GM18519 (cell line): ENCODE results near the gene SCIN.

Source experiments
- ATAC-seq: cut with Tn5 transposase; IDR thresholded peaks from one replicate; pipeline ENCODE4 v1.9.1; 2021; ENCODE audit warnings: mild to moderate bottlenecking, moderate library complexity; ENCODE audit not compliant: unreplicated experiment, low FRiP score

SCIN gene

DNA sequence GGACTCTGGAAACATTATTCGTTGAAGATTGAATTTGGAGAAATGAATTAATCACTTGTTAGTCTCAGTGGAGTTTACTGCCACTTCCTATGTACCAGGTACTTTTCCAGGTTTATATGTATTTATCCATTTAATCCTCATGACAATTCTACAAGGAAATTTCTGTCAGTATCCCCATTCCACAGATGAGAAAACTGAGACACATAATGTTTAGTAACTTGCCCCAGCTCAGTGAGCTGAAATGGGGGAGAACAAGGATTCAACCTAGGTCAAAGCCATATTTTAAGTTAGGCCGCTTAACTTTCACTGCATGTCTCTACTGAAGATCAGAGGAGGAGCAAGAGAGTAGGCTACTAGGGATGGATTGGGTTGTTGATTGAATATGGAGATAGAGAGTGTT lies 4.6 kb upstream of the SCIN start:
- ATAC-seq = no peak

- peak; percentile 96 for ATAC-seq
These were observed 3.5 kb upstream of the SCIN start for GRCh38 chr7:12567015-12567414.

DNA sequence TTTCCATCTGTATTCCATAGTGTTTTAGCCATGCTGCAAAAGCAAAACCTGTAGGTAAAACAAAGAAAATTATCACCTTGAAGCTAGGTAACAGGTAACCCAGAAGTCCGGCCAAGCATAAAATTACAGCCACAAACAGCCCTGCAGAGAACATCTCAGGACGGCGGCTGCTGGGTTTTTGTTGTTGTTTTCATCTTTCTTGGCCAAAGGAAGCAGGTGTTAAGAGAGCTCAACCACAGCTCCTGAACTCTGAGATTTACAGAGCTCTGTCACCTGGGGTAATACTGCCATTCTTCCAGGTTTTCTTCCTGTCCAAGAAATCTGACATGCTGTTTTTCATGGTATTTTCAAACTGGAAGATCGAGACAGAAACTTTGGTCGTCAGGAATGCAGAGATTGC lies 847 bp upstream of the SCIN start:
- ATAC-seq = no peak

GRCh38 chr7:12570168-12570533 lies 369 bp upstream of the SCIN start:
- no peak for ATAC-seq

- no peak for ATAC-seq
These were observed 1.2 kb downstream of the SCIN start for GRCh38 chr7:12571691-12572090.

GRCh38 chr7:12572941-12573575 lies 2.5 kb downstream of the SCIN start:
- ATAC-seq = no peak

GRCh38 chr7:12573885-12574284 lies 3.4 kb downstream of the SCIN start:
- ATAC-seq = no peak

- ATAC-seq = peak; percentile 75
These were observed 8.6 kb downstream of the SCIN start for GRCh38 chr7:12578930-12579640.

GRCh38 chr7:12581897-12582296 lies 11.4 kb downstream of the SCIN start:
- no peak for ATAC-seq

- ATAC-seq = no peak
These were observed 11.8 kb downstream of the SCIN start for GRCh38 chr7:12582362-12582761.

- ATAC-seq = no peak
These were observed 12.7 kb downstream of the SCIN start for GRCh38 chr7:12583176-12583575.

GRCh38 chr7:12583922-12584321 lies 13.4 kb downstream of the SCIN start:
- no peak for ATAC-seq

DNA sequence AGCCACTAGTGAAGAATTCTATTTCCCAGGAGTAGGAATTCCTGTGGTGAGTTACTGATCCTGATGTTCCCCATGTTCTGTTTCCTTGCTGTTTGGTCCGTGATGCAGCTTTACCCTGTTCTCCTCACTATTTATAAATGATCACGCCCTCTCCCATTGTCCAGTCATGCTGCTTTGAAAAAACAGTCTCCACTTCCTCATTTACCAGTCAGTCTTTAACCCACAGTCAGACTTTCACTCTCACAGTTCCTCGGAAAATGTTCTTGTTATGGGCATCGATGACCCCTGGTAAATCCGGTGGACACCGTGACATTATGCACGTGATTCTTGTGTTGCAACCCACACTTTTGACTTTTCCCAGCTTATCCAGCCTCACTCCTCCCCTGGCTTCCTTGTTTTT lies 14.4 kb downstream of the SCIN start:
- ATAC-seq = peak; percentile 98

DNA sequence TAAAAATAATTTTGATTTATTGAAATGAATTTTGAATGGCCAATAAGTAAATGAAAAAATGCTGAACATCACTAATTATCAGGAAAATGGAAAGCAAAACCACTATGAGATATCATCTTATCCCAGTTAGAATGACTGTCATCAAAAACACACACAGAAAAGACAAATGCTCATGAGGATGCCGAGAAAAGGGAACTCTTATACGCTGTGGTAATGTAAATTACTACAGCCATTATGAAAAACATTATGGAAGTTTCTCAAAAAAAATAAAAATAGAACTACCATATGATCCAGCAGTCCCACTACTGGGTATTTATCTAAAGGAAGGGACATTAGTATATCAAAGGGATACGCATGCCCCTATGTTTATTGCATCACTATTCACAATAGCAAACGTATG lies 15.8 kb downstream of the SCIN start:
- ATAC-seq = no peak

- ATAC-seq = no peak
These were observed 17.9 kb downstream of the SCIN start for GRCh38 chr7:12588259-12588904.

GRCh38 chr7:12590559-12590958 lies 20.0 kb downstream of the SCIN start:
- no peak for ATAC-seq

GRCh38 chr7:12594122-12594897 lies 23.8 kb downstream of the SCIN start:
- no peak for ATAC-seq

DNA sequence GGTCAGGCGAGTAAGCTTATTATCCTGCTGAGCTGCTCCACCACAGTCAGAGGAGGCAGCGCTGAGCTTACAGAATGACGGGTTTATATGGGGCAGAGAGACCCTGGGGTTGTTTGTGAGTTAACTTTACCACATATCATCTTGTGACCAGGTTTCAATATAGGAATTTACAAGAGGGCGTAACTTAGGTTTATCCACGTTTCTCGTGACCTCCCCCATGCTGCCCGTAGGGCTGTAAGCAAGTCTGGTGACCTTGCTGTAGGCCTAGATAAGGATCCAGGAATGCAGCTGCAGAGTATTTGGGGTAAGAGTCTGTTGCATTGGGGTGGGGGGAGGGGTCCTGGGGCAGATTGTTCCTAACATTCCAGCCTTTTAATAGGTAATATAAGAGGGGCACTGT lies 24.6 kb downstream of the SCIN start:
- no peak for ATAC-seq

GRCh38 chr7:12596225-12596790 lies 25.8 kb downstream of the SCIN start:
- no peak for ATAC-seq

GRCh38 chr7:12601302-12601869 lies 30.9 kb downstream of the SCIN start:
- peak; percentile 98 for ATAC-seq

- ATAC-seq = no peak
These were observed 36.6 kb downstream of the SCIN start for GRCh38 chr7:12607134-12607533.
